PFSK-1 (cell line): ENCODE results near the gene SCYL2.

Source experiments
- FOXP2 ChIP-seq: optimal IDR thresholded peaks from 2 replicates; pipeline ENCODE3; 2011; ENCODE audit warnings: borderline replicate concordance, control low read depth, inconsistent platforms; ENCODE audit not compliant: insufficient read depth; ENCODE audit errors: extremely low read length, extremely low read depth
- POLR2AphosphoS5 ChIP-seq: IDR thresholded peaks from 2 replicates; pipeline ENCODE4 v1.6.1; 2012; ENCODE audit warnings: low read depth, mild to moderate bottlenecking, control low read depth, low read length, moderate library complexity
- SIN3A ChIP-seq: IDR thresholded peaks from 2 replicates; pipeline ENCODE4 v1.6.1; 2012; ENCODE audit warnings: mild to moderate bottlenecking, low read length, moderate library complexity, borderline replicate concordance; ENCODE audit not compliant: insufficient read depth
- TAF1 ChIP-seq: IDR thresholded peaks from 2 replicates; pipeline ENCODE4 v1.6.1; 2012; ENCODE audit warnings: low read length, control low read depth, borderline replicate concordance; ENCODE audit not compliant: insufficient read depth
- TF ChIP-seq, protein P1 (sequence below), 2 experiments: IDR thresholded peaks; 2 replicates each; pipeline versions ENCODE4 v1.6.1 to v1.8.0; 2011 to 2012; ENCODE audit warnings: low read depth in 2 of 2, low read length in 2 of 2, control low read depth in 1 of 2, inconsistent platforms in 1 of 2, mild to moderate bottlenecking in 1 of 2, moderate library complexity in 1 of 2; ENCODE audit not compliant: insufficient read depth in 1 of 2

SCYL2 gene

DNA sequence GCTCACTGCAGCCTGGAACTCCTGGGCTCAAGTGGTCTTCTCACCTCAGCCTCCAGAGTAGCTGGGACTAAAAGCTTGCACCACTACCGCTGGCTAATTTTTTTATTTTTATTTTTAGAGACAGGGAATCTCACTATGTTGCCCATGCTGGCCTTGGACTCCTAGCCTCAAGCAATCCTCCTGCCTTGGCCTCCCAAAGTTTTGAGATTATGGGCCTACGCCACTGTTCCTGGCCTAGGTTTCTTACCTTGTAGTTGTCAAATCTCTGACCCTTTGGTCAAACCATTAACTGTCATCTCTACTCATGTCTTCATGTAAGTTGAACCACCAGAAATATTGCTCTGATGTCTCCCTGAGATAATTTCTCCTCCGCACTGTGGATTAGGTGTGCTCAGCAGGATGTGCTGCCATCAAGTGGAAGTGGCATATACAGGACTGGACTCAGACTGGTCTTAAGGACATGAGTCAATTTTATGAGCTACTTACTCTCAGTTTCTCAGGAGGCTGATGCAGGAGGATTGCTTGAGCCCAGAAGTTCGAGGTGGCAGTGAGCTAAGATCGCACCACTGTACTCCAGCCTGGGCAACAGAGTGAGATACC lies 37.8 kb upstream of the SCYL2 start:
- TF ChIP-seq, protein P1, sequence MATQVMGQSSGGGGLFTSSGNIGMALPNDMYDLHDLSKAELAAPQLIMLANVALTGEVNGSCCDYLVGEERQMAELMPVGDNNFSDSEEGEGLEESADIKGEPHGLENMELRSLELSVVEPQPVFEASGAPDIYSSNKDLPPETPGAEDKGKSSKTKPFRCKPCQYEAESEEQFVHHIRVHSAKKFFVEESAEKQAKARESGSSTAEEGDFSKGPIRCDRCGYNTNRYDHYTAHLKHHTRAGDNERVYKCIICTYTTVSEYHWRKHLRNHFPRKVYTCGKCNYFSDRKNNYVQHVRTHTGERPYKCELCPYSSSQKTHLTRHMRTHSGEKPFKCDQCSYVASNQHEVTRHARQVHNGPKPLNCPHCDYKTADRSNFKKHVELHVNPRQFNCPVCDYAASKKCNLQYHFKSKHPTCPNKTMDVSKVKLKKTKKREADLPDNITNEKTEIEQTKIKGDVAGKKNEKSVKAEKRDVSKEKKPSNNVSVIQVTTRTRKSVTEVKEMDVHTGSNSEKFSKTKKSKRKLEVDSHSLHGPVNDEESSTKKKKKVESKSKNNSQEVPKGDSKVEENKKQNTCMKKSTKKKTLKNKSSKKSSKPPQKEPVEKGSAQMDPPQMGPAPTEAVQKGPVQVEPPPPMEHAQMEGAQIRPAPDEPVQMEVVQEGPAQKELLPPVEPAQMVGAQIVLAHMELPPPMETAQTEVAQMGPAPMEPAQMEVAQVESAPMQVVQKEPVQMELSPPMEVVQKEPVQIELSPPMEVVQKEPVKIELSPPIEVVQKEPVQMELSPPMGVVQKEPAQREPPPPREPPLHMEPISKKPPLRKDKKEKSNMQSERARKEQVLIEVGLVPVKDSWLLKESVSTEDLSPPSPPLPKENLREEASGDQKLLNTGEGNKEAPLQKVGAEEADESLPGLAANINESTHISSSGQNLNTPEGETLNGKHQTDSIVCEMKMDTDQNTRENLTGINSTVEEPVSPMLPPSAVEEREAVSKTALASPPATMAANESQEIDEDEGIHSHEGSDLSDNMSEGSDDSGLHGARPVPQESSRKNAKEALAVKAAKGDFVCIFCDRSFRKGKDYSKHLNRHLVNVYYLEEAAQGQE (IDR thresholded peaks at IDR 0.05; ENCODE audit: insufficient read depth in 1 of 2, low read depth in 2 of 2, low read length in 2 of 2): no peak
- TF ChIP-seq FOXP2 (no peak), TAF1 (no peak), SIN3A (no peak)

GRCh38 chr12:100229876-100230275 lies 37.1 kb upstream of the SCYL2 start:
- TF ChIP-seq TAF1 (no peak), SIN3A (no peak), FOXP2 (no peak), POLR2AphosphoS5 (no peak)
- TF ChIP-seq, protein P1 (IDR thresholded peaks at IDR 0.05; ENCODE audit: insufficient read depth in 1 of 2, low read depth in 2 of 2, low read length in 2 of 2): no peak

DNA sequence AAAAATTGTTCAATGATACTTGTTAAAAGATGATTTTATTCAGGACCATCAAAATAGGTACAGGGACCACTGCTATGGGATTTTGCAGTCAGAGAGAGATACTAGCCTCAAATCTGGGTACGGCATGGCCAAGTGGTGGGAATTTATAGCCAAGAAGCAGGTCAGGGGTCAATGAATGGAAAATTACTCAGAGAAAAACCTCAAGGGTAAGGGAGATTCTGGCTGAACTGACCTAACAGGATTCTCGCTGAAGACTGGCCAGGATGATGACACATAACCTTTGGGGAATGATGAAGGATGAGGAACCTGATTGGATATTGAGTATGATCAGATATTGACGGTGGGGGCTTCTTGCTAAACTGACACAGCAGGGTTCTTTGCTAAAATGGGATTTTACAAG lies 32.8 kb upstream of the SCYL2 start:
- TF ChIP-seq TAF1 (no peak), POLR2AphosphoS5 (no peak), SIN3A (no peak), FOXP2 (no peak)
- TF ChIP-seq, protein P1 (IDR thresholded peaks at IDR 0.05; ENCODE audit: insufficient read depth in 1 of 2, low read depth in 2 of 2, low read length in 2 of 2): no peak

- TF ChIP-seq FOXP2 (no peak), SIN3A (no peak), TAF1 (no peak), POLR2AphosphoS5 (no peak)
- TF ChIP-seq, protein P1 (IDR thresholded peaks at IDR 0.05; ENCODE audit: insufficient read depth in 1 of 2, low read depth in 2 of 2, low read length in 2 of 2): no peak
These were observed 32.2 kb upstream of the SCYL2 start for GRCh38 chr12:100234591-100235304.
